ENCODE measurements around the gene EPHB2. TPM values are rescaled to one million over a fixed set of nuclear protein-coding genes. Genes with fewer than 3 reads are reported as not detected.
"Not testable (repeated sequence)": the region's sequence is repeated elsewhere in the genome, so short reads cannot be mapped to it uniquely, and the experiment has no call there.

Gene EPHB2
- total RNA-seq, 2 donors from 2014 or later: 0.04 TPM; not detected in 1

DNA sequence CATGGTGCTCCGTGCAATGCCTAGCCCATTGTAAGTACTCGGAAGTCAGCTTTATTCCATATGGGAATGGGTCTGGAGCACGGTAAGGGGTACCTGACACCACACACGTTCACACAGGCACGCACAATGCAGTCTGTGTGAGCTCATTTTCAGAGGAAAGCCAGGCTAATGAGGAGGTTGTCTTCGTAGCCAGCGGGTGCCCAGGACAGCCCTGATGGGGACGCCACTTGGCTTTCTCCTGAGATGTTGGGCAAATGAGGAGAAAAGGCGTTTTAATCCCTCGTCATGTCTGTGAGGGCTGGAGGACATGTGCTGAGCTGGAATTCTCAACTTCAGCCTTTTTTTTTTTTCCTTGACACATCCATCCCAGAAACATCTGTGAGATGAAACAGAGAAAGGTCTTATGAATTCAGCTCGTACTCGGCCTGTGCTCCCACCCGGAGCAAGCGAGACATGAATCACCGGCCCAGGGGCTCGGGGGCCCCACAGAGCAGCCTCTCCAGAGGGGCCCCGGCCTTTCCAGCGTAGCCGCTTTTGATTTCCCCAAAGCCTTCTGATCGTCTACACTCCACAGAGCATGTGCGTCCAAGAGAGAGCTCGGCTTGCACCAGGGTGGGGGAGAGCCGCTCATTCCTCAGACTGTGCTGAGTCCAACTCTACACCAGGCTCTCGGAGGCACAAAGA lies 125.1 kb downstream of the EPHB2 start:
- Mint-ChIP-seq H3K27ac (no peak overlapping the region), H3K36me3 (ENCODE audit: low read depth) (no peaks in the 10 kb centered on the region), H3K27me3 (peaks cover 33% of the 10 kb centered on the region), H3K4me1 (no peaks in the 10 kb centered on the region), H3K4me3 (no peak overlapping the region), H3K9me3 (no peaks in the 10 kb centered on the region)
- ATAC-seq (replicated peaks): no peak

DNA sequence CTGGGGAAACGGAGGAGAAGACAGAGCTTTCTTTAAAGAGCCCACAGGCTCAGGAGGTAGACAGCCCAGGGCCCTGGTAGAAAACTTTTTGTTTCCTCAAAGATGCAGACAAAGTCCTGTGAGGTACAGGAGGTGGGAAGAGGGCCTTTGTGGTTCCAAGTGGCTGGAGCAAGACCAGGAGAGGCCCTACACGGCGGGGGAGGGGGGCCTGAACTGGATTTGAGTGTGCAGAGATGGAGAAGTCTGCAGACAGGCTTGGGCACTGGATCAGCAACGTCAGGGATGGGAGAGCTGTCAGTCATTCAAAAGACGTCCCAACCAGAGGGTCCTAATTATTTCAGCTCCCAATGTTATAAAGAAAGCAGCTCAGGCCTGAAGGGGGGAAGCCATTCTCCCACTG lies 126.2 kb downstream of the EPHB2 start:
- Mint-ChIP-seq H3K4me1 (no peaks in the 10 kb centered on the region), H3K9me3 (no peaks in the 10 kb centered on the region), H3K27ac (no peak overlapping the region)

DNA sequence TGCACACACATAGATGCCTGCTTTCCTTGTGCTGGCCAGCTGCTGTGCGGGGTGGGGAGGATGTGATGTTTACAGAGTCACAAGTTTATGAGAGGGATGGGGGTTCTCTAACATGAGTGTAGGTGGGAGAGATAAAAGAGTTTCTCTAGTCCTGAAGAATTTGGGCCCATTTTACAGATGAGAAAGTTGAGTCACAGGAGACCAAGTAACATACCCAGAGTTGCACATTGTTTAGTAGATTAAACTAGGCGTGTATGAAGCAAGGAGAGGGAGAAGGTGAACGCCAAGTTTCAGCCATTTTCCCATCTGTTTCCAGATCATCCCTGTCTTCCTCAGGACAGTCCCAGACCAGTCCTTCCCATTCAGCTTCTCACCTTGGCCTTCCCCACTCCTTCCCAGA lies 126.7 kb downstream of the EPHB2 start:
- H3K9me3 Mint-ChIP-seq: no peaks in the 10 kb centered on the region
- ATAC-seq (replicated peaks): no peak
- no peaks in the 10 kb centered on the region for H3K4me1 Mint-ChIP-seq

More for the DNA sequence above, 126.2 kb downstream of the EPHB2 start:
- peaks cover 33% of the 10 kb centered on the region for H3K27me3 Mint-ChIP-seq
- H3K4me3 Mint-ChIP-seq: no peak overlapping the region
- ATAC-seq (replicated peaks): no peak
- no peaks in the 10 kb centered on the region for H3K36me3 Mint-ChIP-seq (ENCODE audit: low read depth)

DNA sequence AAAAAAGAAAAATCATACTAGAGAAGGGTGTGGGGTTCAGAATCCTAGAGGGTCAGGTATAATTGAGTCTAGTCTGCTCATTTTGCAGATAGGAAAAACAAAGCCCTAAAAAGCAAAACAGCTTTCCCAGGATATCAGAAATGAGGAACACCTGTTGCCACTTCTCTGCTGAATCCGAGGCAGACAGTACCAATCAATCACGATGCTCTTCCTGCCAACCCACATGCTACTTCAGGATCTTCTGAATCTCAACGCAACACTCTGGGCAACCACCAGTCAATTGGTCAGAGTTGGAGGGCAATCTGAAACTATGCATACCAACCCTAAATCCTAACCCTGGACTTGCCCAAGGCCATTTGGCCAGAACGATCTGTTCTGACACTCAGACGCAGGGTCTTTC lies 128.3 kb downstream of the EPHB2 start:
- no peak for ATAC-seq (replicated peaks)
- H3K27ac Mint-ChIP-seq: no peak overlapping the region
- peaks cover 41% of the 10 kb centered on the region for H3K27me3 Mint-ChIP-seq
- H3K36me3 Mint-ChIP-seq (ENCODE audit: low read depth): no peaks in the 10 kb centered on the region
- no peaks in the 10 kb centered on the region for H3K9me3 Mint-ChIP-seq
- H3K4me3 Mint-ChIP-seq: no peak overlapping the region
- no peaks in the 10 kb centered on the region for H3K4me1 Mint-ChIP-seq

More for the DNA sequence above, 126.7 kb downstream of the EPHB2 start:
- Mint-ChIP-seq H3K4me3 (no peak overlapping the region), H3K36me3 (ENCODE audit: low read depth) (no peaks in the 10 kb centered on the region), H3K27ac (no peak overlapping the region), H3K27me3 (peaks cover 35% of the 10 kb centered on the region)

DNA sequence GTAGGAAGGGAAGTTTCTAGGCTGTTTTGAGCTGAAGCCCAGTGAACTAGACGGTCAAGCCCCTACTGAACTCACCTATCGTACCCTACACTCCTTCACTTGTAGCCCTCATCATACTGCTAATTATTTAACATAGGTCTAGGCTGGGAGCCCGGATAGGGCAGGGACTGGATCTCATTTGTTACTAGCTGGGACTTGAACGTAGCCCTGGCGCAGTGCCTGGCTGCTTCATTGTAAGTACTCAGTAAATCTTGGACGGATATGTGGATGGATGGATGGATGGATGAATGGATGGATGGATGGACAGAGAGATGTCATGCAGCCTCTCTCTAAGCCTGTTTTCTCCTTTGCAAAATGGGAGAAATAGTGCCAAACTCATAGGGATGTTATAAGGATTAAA lies 129.2 kb downstream of the EPHB2 start:
- ATAC-seq (replicated peaks): no peak
- H3K27me3 Mint-ChIP-seq: peaks cover 46% of the 10 kb centered on the region
- H3K9me3 Mint-ChIP-seq: no peaks in the 10 kb centered on the region
- no peak overlapping the region for H3K27ac Mint-ChIP-seq
- H3K4me1 Mint-ChIP-seq: no peaks in the 10 kb centered on the region
- H3K36me3 Mint-ChIP-seq (ENCODE audit: low read depth): no peaks in the 10 kb centered on the region
- H3K4me3 Mint-ChIP-seq: no peak overlapping the region

DNA sequence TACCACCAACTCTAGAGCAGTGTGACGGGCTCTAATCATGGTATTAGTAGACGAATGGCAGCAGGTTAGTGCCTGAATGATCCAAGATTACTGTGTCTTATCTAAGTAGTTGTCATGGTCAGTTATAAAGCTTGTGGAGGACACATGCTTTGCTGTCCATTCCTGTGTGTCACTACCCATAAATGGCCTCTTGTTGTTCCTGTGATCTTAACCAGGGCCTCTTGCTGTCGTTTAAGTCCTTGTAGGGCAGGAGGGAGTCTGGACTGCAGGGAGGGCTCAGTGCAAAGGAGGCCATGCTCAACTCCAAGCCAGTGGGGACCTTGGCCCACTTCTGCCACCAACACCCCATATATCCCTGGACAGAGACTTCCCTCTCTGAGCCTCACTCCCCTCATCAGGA lies 130.5 kb downstream of the EPHB2 start:
- no peaks in the 10 kb centered on the region for H3K4me1 Mint-ChIP-seq
- H3K27me3 Mint-ChIP-seq: peaks cover 54% of the 10 kb centered on the region
- no peak overlapping the region for H3K27ac Mint-ChIP-seq
- no peaks in the 10 kb centered on the region for H3K9me3 Mint-ChIP-seq
- no peak for ATAC-seq (replicated peaks)
- H3K36me3 Mint-ChIP-seq (ENCODE audit: low read depth): no peaks in the 10 kb centered on the region
- no peak overlapping the region for H3K4me3 Mint-ChIP-seq

DNA sequence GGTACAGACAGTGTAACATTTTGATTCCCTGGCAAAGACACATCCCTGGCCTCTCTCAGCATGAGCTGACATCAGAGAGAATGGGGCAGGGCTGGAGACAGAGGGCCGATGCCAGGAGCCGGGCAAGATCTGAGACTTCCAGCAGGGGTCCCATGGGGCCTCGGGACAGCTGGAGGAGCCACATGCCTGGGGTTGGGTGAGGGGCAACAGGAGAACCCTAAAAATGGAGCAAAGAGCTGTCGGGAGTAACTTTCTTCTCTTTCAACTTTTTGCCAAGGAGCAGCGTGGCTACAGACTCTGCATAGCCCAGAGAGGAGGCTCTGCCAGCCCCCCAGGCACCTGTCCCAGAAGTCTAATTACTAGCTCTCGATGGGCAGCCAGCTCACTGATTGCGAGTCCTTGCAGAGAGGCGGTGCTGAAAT lies 131.2 kb downstream of the EPHB2 start:
- Mint-ChIP-seq H3K27ac (no peak overlapping the region), H3K36me3 (ENCODE audit: low read depth) (no peaks in the 10 kb centered on the region), H3K4me1 (peaks cover 5% of the 10 kb centered on the region), H3K4me3 (no peak overlapping the region), H3K9me3 (no peaks in the 10 kb centered on the region), H3K27me3 (peaks cover 57% of the 10 kb centered on the region)
- no peak for ATAC-seq (replicated peaks)

DNA sequence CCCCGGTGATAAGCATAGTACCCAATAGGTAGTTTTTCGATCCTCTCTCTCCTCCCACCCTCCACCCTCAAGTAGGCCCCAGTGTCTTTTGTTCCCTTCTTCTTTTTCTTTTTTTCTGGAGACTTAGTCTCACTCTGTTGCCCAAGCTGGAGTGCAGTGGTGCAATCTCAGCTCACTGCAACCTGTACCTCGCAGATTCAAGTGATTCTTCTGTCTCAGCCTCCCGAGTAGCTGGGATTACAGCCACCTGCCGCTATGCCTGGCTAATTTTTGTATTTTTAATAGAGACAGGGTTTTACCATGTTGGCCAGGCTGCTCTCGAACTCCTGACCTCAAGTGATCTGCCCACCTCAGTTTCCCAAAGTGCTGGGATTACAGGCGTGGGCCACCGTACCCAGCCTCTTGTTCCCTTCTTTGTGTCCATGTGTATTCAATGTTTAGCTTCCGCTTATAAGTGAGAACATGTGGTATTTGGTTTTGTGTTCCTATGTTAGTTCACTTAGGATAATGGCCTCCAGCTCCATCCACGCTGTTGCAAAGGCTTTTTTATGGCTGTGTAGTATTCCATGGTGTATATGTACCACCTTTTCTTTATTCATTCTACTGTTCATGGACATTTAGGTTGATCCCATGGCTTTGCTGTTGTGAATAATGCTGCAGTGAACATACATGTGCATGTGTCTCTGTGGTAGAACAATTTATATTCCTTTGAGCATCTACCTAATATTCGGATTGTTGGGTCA lies 133.0 kb downstream of the EPHB2 start:
- ATAC-seq (replicated peaks); H3K9me3 Mint-ChIP-seq; H3K4me3 Mint-ChIP-seq; H3K27ac Mint-ChIP-seq; H3K4me1 Mint-ChIP-seq; H3K36me3 Mint-ChIP-seq (ENCODE audit: low read depth): not testable (repeated sequence)
- peaks cover 54% of the 10 kb centered on the region for H3K27me3 Mint-ChIP-seq

DNA sequence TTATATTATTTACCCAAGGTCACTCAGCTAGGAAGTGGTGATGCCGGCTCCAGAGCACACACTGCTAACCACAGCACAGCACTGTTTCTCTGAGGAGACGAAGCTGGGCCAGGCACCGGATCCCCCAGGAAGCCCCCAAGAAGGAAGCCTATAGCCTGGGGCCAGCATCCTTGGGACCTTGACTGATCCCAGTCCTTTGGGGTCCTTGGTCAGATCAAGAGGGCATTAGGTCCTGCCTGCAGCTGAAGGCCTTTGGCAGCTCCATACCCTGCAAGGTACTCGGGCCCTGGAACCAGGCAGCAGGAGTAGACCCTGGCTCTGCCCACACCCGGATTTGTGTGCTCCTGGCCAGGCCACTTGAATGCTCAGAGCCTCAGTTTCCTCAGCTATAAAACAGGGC lies 134.0 kb downstream of the EPHB2 start:
- peaks cover 53% of the 10 kb centered on the region for H3K27me3 Mint-ChIP-seq
- H3K36me3 Mint-ChIP-seq (ENCODE audit: low read depth): no peaks in the 10 kb centered on the region
- no peak for ATAC-seq (replicated peaks)
- no peaks in the 10 kb centered on the region for H3K9me3 Mint-ChIP-seq
- no peak overlapping the region for H3K4me3 Mint-ChIP-seq
- H3K27ac Mint-ChIP-seq: no peak overlapping the region
- peaks cover 5% of the 10 kb centered on the region for H3K4me1 Mint-ChIP-seq

DNA sequence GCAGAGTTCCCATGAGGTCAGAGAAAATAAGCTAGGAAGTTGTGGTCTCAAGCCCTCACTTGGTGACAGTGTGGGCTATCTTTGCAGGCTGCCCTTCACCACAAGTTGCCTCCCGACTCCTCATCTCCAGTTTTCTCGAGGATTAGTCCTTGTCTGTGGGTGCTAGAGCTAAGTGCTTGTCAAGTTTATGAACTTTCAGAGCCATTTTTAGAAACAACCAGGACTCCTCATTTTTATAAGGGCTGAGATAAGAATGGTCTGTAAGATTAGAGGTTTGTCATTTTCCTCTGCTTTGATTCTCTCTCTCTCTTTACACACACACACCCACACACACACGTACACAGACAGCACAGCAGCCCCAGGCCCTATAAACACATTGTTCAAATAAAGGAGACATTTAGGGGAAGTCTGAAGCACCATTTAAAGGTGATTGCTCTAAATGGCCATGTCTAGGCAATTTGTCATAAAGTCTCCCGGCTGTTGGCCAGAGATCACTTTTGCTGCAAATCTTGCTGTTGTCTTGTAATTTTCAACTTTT lies 134.8 kb downstream of the EPHB2 start:
- H3K9me3 Mint-ChIP-seq: no peaks in the 10 kb centered on the region
- H3K4me1 Mint-ChIP-seq: peaks cover 5% of the 10 kb centered on the region
- no peak overlapping the region for H3K4me3 Mint-ChIP-seq
- peaks cover 49% of the 10 kb centered on the region for H3K27me3 Mint-ChIP-seq
- no peak for ATAC-seq (replicated peaks)
- H3K36me3 Mint-ChIP-seq (ENCODE audit: low read depth): no peaks in the 10 kb centered on the region
- no peak overlapping the region for H3K27ac Mint-ChIP-seq

DNA sequence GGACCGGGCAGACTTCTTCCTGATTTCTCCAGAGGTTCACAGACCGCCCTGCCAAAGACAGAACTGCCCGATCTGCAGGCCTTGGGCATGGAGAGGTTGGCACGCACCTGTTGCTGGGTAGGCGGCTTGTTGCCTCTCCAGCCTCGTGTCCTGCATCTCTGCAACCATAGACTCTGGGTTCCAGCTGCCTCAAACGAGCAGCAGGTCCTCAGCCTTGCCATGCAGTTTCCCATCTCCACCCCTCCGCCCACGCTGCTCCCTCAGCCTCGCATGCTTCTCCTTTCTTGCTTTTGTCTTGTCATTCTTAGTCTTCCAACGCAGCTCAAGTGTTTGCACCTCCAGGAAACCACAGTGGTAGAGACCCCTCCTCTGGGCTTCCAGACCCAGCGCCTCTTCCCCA lies 135.8 kb downstream of the EPHB2 start:
- H3K36me3 Mint-ChIP-seq (ENCODE audit: low read depth): no peaks in the 10 kb centered on the region
- no peak for ATAC-seq (replicated peaks)
- H3K27me3 Mint-ChIP-seq: peaks cover 49% of the 10 kb centered on the region
- peaks cover 5% of the 10 kb centered on the region for H3K4me1 Mint-ChIP-seq
- no peak overlapping the region for H3K4me3 Mint-ChIP-seq
- H3K27ac Mint-ChIP-seq: no peak overlapping the region
- H3K9me3 Mint-ChIP-seq: no peaks in the 10 kb centered on the region

DNA sequence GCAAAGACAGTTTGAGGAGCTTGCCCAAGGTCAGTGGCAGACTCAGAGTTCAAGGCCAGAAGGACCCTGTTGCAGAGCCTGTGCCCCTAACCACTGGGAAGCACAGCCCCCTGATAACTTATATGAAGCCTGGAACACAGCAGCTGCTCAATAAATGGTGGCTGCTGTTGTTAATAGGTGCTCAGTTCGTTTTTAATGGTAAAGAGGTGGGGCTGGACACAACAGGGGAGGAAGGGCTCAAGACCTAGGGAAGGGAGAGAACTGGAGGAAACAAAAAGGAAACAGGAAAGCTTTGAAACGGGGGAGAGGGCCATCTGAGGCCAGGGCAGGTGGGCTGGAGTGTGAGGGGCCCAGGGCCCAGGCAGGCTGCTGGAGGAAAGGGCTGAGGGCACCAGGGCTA lies 136.6 kb downstream of the EPHB2 start:
- Mint-ChIP-seq H3K9me3 (no peaks in the 10 kb centered on the region), H3K4me1 (peaks cover 5% of the 10 kb centered on the region), H3K36me3 (ENCODE audit: low read depth) (no peaks in the 10 kb centered on the region), H3K4me3 (no peak overlapping the region), H3K27ac (no peak overlapping the region), H3K27me3 (peaks cover 49% of the 10 kb centered on the region)
- ATAC-seq (replicated peaks): no peak

DNA sequence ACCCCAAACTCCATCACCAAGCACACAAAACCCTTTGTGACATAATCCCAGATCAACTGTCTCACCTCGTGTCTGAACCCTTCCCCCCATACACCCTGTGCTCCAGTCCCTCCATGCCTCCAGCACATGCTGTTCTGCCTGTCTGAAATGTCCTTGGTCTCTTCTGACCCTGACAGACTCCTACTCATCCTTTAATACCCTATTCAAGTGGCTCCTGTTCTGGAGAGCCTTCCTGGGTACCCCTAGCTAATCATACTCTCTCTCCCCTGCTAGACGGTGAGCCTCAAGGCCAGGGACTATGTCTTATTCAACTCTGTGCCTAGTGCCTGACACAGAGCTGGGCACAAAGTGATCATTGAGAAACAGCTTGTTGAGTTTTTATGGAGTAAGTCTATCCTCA lies 137.1 kb downstream of the EPHB2 start:
- Mint-ChIP-seq H3K27ac (no peak overlapping the region), H3K4me1 (peaks cover 5% of the 10 kb centered on the region), H3K36me3 (ENCODE audit: low read depth) (no peaks in the 10 kb centered on the region), H3K27me3 (peaks cover 44% of the 10 kb centered on the region), H3K4me3 (no peak overlapping the region), H3K9me3 (no peaks in the 10 kb centered on the region)
- ATAC-seq (replicated peaks): no peak

DNA sequence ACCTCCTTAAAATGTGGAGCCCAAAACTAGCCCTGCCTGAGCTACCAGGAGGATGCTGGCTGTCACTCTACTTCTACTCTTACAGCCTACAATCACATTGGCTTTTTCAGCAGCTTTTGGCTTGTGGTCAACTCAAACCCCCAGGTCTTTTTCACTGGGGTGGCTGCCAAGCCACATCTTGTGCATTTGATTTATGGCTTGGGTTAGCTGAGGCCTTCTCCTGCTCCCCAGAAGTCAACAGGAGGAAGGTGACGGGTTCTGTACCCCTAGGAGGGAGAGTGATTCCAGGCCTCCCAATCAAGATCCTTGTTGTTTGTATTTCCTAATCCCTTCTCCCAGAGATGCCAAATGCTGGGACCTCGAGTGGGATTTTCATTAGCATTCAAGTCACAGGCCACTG lies 137.8 kb downstream of the EPHB2 start:
- no peaks in the 10 kb centered on the region for H3K36me3 Mint-ChIP-seq (ENCODE audit: low read depth)
- peaks cover 5% of the 10 kb centered on the region for H3K4me1 Mint-ChIP-seq
- no peak overlapping the region for H3K4me3 Mint-ChIP-seq
- no peaks in the 10 kb centered on the region for H3K9me3 Mint-ChIP-seq
- peaks cover 43% of the 10 kb centered on the region for H3K27me3 Mint-ChIP-seq
- no peak for ATAC-seq (replicated peaks)
- H3K27ac Mint-ChIP-seq: no peak overlapping the region

DNA sequence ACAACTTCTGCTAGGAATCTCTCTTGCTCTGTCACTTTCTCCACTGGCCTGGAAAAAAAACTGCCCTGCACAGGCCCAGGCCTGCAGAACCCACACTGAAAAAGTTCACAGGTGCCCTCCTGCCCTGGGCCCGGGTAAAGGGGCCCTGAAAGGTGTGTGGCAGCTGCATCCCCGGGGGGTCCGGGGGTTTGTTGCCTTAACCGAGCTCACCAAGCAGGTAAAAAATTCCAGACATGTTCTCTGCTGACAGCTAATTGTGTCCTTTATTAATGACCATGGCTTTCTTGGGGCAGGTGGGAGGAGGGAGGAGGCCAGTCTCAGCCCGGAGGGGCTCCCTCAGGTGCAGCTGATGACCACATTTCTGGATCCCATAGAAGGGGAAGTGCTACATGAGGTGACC lies 139.1 kb downstream of the EPHB2 start:
- Mint-ChIP-seq H3K27ac (no peak overlapping the region), H3K4me1 (peaks cover 5% of the 10 kb centered on the region), H3K27me3 (peaks cover 38% of the 10 kb centered on the region), H3K36me3 (ENCODE audit: low read depth) (no peaks in the 10 kb centered on the region), H3K4me3 (no peak overlapping the region), H3K9me3 (no peaks in the 10 kb centered on the region)
- no peak for ATAC-seq (replicated peaks)

All from activated T-helper 17 cell treated with anti-CD3 and anti-CD28 coated beads, Interleukin-2, amount 50 U/mL, for 72 hours (primary cell).